Measurements from ENCODE around the gene ANKMY1.

GRCh38 chr2:240507060-240507777 lies 50.6 kb downstream of the ANKMY1 start:
- no peak for TF ChIP-seq CTCF (IDR thresholded peaks at IDR 0.05; ENCODE audit: poor library complexity)
- TF ChIP-seq EZH2 (IDR thresholded peaks at IDR 0.05; ENCODE audit: borderline replicate concordance), result no peak
- no peak for TF ChIP-seq EZH2phosphoT487 (IDR thresholded peaks at IDR 0.05; ENCODE audit: low read depth, severe bottlenecking, unreplicated experiment)

Measured in hepatocyte (in vitro differentiated cells).